Skeletal muscle tissue (tissue), 4 donors: ENCODE data around the gene SSBP4. TPM values are rescaled to one million over a fixed set of nuclear protein-coding genes. Genes with fewer than 3 reads are reported as not detected.

ENCODE experiments used
- H3K27ac ChIP-seq: one replicate; pipeline ENCODE4 v1.7.0; 2013; ENCODE audit warnings: mild to moderate bottlenecking, low read depth, low read length, inconsistent platforms
- H3K27me3 ChIP-seq, 3 donors: one replicate each; pipeline ENCODE4 v1.7.0; 2013; ENCODE audit warnings: low read length in 3 of 3; ENCODE audit not compliant: control insufficient read depth in 3 of 3, insufficient read depth in 3 of 3
- H3K36me3 ChIP-seq, 3 donors: one replicate each; pipeline ENCODE4 v1.7.0; 2013; ENCODE audit warnings: low read length in 3 of 3; ENCODE audit not compliant: control insufficient read depth in 3 of 3, insufficient read depth in 3 of 3
- H3K4me1 ChIP-seq, 3 donors: one replicate each; pipeline ENCODE4 v1.7.0; 2013; ENCODE audit warnings: low read length in 3 of 3, mild to moderate bottlenecking in 3 of 3; ENCODE audit not compliant: control insufficient read depth in 3 of 3, insufficient read depth in 3 of 3
- H3K4me3 ChIP-seq, 3 donors: one replicate each; pipeline ENCODE4 v1.7.0; 2013; ENCODE audit warnings: low read length in 3 of 3
- H3K9ac ChIP-seq, 3 donors: one replicate each; pipeline ENCODE4 v1.7.0; 2013; ENCODE audit warnings: low read length in 3 of 3, mild to moderate bottlenecking in 3 of 3, moderate library complexity in 2 of 3, low read depth in 1 of 3
- H3K9me3 ChIP-seq, 3 donors: one replicate each; pipeline ENCODE4 v1.7.0; 2013; ENCODE audit warnings: low read length in 3 of 3; ENCODE audit not compliant: control insufficient read depth in 3 of 3
- total RNA-seq: library from RNA; depleted of rRNA; stranded (reverse); fragments of >200 nt; gene quantifications from one replicate; pipeline ENCODE4 v1.2.3, GENCODE V29; 2014
- donor health status: Osteomylitis.

The SSBP4 gene
- total RNA-seq, 1 donor from 2014 or later = 79.3 TPM

DNA sequence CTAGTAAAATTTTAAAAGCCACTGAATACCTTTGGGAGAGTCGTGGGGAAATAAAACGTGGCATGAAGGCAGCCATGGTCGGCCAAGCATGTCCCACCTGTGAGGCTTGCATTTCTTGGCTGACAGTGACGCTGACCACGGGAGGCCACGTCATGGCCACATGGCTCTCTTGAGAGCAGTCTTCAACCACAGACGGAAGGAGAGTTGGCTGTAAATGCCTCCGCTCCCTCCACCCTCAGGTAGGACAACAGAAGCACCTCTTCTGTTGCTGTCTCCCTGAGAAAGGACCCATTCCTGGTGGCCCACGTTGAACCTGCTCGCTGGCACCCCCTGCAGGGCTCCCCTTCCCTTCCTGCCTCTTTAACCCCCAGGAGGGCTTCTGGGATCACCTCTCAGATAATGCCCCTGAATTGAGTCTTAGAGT, 11.1 kb upstream of the SSBP4 start:
- H3K36me3 ChIP-seq = no peaks in the 10 kb centered on the region
- H3K4me3 ChIP-seq = no peak overlapping the region
- no peaks in the 10 kb centered on the region for H3K9me3 ChIP-seq
- no peak overlapping the region for H3K9ac ChIP-seq
- H3K27ac ChIP-seq = no peak overlapping the region
- peaks cover 0 to 4% (median 2%) of the 10 kb centered on the region in 3 donors for H3K27me3 ChIP-seq
- peaks cover 0 to 5% (median 0%) of the 10 kb centered on the region in 3 donors for H3K4me1 ChIP-seq

DNA sequence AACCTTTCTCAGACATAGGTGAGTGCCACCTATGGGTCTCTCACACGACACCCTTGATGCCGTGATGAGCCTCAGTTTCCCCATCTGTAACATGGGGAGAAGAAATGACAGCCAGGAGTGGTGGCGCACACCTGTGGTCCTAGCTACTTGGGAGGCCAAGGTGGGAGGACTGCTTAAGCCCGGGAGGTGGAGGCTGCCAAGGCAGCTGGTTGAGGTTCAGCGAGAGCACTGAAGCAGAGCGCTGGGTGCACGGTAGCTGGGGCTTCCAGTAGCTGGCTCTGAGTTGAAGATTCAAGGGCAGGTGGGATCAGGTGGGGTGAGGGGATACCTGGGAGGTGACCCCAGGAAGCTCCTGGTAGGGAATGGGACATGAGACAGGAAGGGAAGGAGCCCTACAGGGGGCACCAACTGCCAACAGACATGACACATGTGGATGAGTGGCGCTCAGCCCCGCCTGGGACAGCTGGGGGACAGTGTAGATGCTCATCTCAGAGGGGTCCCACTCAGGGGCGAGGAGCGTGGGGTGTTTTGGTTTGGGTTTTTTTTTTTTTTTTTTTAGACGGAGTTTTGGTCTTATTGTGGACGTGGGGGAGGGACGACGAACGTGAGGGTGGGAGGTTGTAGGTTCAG, 6.5 kb upstream of the SSBP4 start:
- no peaks in the 10 kb centered on the region for H3K36me3 ChIP-seq
- no peak overlapping the region for H3K4me3 ChIP-seq
- peaks cover 29 to 33% (median 30%) of the 10 kb centered on the region in 3 donors for H3K4me1 ChIP-seq
- H3K9ac ChIP-seq = no peak overlapping the region
- no peaks in the 10 kb centered on the region for H3K9me3 ChIP-seq
- peaks cover 0 to 22% (median 21%) of the 10 kb centered on the region in 3 donors for H3K27me3 ChIP-seq
- no peak overlapping the region for H3K27ac ChIP-seq

DNA sequence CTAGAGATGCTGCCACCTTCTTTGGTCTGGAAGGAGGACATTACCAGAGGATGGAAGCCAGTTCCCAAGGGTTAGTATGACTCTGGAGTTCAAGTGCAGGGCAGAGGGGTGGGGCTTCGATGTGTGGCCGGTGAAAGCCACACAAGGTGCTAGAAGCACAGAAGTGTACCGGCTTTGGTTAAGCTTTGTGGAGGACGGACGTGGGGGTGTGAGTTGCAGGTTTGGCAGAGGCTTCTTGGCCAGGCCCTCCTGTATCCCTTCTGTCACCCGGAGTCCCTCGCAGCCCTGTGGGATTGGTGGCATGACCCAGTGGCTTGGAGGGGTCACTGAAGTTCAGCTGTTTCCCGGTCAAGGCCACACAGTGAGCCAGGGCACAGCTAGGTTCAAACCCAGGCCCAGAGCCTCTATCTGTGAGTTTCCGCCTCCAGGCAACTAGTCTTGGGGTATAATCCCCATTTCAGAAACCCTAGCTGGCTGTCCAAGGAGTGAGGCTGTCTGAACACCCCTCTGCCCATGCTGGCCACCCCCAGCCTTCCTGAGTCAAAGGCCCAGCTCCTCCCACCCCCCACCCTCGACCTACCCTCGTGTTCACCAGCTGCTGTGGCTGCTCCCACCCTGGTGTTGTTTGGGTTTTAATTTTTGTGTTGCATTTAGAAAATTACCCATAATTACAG, 4.6 kb upstream of the SSBP4 start:
- H3K36me3 ChIP-seq = no peaks in the 10 kb centered on the region
- H3K9ac ChIP-seq = peak overlapping the region in 2 of 3 donors; percentile 45 to 50
- H3K4me1 ChIP-seq = peaks cover 41 to 47% (median 42%) of the 10 kb centered on the region in 3 donors
- H3K27ac ChIP-seq = peak overlapping the region; percentile 95
- H3K9me3 ChIP-seq = no peaks in the 10 kb centered on the region
- peak overlapping the region in 1 of 3 donors; percentile 24 for H3K4me3 ChIP-seq
- peaks cover 7 to 34% (median 31%) of the 10 kb centered on the region in 3 donors for H3K27me3 ChIP-seq

DNA sequence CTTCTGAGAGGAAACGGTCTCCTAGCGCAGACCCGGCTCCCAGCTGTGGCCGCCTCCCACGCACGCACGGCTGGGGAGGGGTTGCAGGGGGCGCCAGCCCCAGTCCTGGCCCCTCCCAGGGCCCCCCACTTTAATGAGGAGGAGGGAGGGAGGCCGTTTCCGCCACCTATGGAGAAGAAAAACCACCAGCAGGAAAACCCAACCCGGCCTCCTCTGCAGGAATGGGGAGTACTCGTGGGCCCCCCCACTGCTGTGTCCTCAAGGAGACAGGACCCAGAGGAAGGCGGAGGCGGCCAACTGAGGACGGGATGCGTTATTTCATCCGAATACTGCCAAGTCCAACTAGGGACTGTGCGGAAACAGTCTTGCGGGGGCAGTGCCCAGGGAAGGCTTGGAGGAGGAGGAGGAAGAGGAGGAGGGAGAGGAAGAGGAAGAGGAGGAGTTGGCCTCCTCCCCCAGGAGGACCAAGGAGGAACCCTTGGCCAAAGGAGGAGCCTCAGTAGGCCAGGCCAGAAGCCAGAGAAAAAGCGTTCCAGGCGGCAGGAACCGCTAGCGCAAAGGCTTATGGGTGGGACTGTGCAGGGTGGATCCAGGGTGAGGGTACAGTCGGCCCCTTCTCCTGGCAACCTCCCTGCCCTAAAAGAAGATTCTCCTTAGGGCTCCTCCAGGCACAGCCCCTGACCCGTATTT, 3.9 kb upstream of the SSBP4 start:
- peaks cover 42 to 50% (median 43%) of the 10 kb centered on the region in 3 donors for H3K4me1 ChIP-seq
- peak overlapping the region; percentile 43 to 54 (median 45) for H3K9ac ChIP-seq
- H3K36me3 ChIP-seq = no peaks in the 10 kb centered on the region
- peak overlapping the region; percentile 46 to 51 (median 49) for H3K4me3 ChIP-seq
- peaks cover 7 to 34% (median 31%) of the 10 kb centered on the region in 3 donors for H3K27me3 ChIP-seq
- peak overlapping the region; percentile 95 for H3K27ac ChIP-seq
- no peaks in the 10 kb centered on the region for H3K9me3 ChIP-seq

DNA sequence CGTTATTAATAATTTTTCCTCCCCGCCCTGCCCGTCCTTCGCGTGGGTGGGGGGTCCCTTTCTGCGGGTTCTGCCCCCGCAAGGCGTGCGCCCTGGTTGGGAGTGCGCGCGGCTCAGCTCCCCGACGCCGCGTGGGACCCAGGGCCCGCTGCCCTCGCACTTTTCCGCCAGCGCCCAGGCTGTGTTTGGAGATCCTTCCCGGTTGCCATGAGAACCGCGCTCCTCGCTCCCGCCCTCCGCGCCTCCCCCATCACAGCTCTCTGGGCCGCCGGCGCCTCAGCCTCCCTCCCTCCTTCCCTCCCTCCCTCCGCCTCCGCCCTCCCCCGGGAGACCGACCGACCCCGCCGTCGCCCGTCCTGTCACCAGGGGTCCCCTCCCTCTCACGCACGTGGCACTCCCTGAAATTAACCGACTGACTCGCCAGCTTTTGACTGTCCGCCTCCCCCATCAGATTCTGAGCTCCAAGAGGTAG, 2.4 kb upstream of the SSBP4 start:
- Histone ChIP-seq H3K27ac (peak overlapping the region; percentile 95), H3K27me3 (peaks cover 7 to 34% (median 29%) of the 10 kb centered on the region in 3 donors), H3K9me3 (no peaks in the 10 kb centered on the region), H3K4me1 (peaks cover 50 to 57% (median 52%) of the 10 kb centered on the region in 3 donors), H3K4me3 (peak overlapping the region in 2 of 3 donors; percentile 46 to 51), H3K36me3 (no peaks in the 10 kb centered on the region), H3K9ac (peak overlapping the region; percentile 33 to 69 (median 59))

DNA sequence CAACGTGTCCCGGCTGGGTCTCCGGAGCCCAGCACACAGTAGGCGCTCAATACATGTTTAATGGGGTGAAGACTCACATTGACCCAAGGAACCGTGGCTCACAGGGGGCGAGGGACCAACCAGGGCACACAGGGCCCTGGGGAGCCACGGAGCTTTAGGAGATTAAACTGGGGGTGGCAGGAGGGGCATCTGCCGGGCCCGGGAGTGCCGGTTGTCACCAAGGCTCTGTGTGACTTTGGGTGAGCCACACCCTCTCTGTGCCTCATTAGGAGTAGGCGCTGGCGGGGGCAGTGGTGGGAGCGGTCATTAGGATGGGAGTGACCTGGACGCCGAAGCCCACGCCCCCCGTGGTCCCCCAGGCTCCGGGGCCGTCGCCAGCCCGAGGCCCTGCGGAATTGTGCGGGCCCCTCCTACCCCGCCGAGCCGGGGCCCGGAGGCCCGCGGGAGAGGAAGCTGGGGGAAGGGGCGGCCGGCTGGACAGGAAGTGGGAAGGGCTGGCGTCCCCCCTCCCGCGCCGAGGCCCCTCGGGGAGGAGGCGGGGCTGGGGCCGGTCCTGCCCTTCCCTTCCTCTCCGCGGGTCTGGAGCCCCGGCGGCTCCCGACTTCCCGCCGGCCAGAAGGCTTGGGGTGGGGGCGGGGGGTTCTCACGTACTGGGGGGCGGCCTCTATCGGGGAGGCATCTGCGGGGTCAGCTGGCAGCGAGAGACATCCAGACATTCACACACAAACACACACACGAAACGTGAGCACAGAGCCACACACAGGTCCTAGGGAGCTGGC, 1.8 kb upstream of the SSBP4 start:
- H3K27ac ChIP-seq = peak overlapping the region; percentile 95
- H3K9me3 ChIP-seq = no peaks in the 10 kb centered on the region
- no peaks in the 10 kb centered on the region for H3K36me3 ChIP-seq
- peak overlapping the region; percentile 33 to 77 (median 59) for H3K9ac ChIP-seq
- peaks cover 7 to 34% (median 29%) of the 10 kb centered on the region in 3 donors for H3K27me3 ChIP-seq
- H3K4me3 ChIP-seq = peak overlapping the region; percentile 50 to 61 (median 51)
- peaks cover 52 to 57% (median 53%) of the 10 kb centered on the region in 3 donors for H3K4me1 ChIP-seq

GRCh38 chr19:18418029-18418482, 1.1 kb upstream of the SSBP4 start:
- H3K4me1 ChIP-seq = peaks cover 55 to 63% (median 59%) of the 10 kb centered on the region in 3 donors
- H3K9me3 ChIP-seq = no peaks in the 10 kb centered on the region
- peak overlapping the region in 1 of 3 donors; percentile 77 for H3K9ac ChIP-seq
- peak overlapping the region; percentile 95 for H3K27ac ChIP-seq
- no peaks in the 10 kb centered on the region for H3K36me3 ChIP-seq
- H3K27me3 ChIP-seq = peaks cover 7 to 30% (median 29%) of the 10 kb centered on the region in 3 donors
- peak overlapping the region; percentile 23 to 61 (median 50) for H3K4me3 ChIP-seq

DNA sequence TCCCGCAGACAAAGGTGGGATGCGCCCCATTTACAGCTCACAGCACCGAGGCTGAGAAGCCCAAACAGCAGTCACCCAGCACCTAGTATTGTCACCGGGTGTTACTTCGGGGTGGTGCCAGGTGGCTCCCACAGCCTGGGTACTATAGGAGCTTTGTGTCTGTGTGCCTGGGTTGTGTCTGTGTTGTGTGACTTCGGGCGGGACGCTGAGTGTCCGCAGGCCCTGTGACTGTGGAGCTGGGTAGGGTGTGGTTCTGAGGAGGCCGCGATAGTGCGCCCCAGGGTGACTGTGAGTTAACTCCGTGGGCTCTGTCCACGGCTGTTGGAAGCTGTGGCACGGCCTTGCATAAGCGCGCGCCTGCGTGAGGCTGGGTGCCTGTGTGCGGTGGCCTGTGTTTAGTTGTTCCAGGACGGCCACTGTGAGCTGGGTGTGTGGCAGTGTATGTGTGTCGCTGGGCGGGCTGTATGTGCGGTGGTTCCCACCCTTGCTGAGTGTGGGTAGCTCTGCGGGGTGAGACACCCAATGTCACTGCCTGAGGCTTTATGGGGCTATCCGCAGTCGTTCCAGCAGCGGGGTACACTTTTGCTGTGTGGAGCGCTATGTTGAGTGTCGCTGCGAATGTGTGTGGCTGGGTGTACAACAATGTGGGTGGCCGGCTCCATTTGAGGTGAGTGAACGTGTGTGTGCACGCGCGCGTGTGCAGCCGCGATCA, 559 bp upstream of the SSBP4 start:
- Histone ChIP-seq H3K27ac (peak overlapping the region; percentile 95), H3K27me3 (peaks cover 7 to 30% (median 29%) of the 10 kb centered on the region in 3 donors), H3K36me3 (no peaks in the 10 kb centered on the region), H3K4me1 (peaks cover 60 to 69% (median 65%) of the 10 kb centered on the region in 3 donors), H3K9me3 (no peaks in the 10 kb centered on the region), H3K9ac (peak overlapping the region; percentile 48 to 77 (median 68)), H3K4me3 (peak overlapping the region; percentile 59 to 79 (median 69))
